MM.1S (cell line): ENCODE data around the gene TSPYL1.

ENCODE experiments used
- CTCF ChIP-seq: fragments of 300-600 bp; sonication (generic); IDR thresholded peaks from 2 replicates; pipeline ENCODE4 v1.5.1; 2016; ENCODE audit warnings: antibody characterized with exemption, low read length, mixed read lengths
- EZH2 ChIP-seq: fragments of 300-600 bp; sonication (generic); optimal IDR thresholded peaks from 2 replicates; pipeline ENCODE3; 2017; ENCODE audit warnings: low read depth, mild to moderate bottlenecking, antibody characterized with exemption, low read length, mixed read lengths

GRCh38 chr6:116329156-116329555 is 49.4 kb upstream of the TSPYL1 start:
- no peak for TF ChIP-seq CTCF
- no peak for TF ChIP-seq EZH2
